HG03280 (cell line): ENCODE measurements around the gene GHR.

Experiments used
- ATAC-seq: cut with Tn5 transposase; IDR thresholded peaks from one replicate; pipeline ENCODE4 v1.9.1; 2021; ENCODE audit warnings: mild to moderate bottlenecking, moderate library complexity; ENCODE audit not compliant: unreplicated experiment

GHR gene

DNA sequence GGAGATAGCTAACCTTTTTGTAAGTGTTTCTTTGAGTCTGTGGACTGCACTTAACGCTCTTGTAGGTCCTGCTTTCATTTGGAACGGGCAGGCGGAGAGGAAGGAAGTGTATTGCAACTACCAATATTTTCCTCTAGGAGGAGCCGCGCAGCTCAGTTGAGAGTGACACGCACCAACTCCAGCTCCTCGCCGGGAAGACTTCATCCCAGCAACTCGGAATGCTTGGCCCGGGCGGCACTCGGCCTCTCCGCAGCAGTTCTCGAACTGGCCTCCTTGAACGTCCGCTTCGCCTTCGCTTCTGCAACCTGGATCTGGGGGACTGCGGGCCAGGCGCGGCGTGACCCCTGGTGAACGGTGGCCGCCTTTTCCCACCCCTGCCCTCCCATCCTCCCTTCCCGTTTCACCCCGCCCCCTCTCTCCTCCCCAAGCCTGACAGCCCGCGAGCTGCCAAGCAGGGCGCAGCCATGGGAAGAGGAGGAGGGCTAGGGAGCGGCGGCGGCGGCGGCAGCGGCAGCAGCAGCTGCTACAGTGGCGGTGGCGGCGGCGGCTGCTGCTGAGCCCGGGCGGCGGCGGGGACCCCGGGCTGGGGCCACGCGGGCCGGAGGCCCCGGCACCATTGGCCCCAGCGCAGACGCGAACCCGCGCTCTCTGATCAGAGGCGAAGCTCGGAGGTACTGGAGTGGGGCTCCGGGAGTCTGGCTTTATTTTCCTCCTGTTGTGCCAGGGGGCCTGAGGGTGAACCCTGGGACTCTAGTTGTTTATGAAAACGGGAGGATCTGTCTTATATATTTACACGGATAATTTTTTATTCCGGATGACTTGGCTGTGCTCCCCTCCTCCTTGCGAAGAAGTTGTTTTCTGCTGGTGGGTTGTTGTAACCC, at the start of gene GHR:
Gene GHR, plus strand, starts transcription at position 155 of the 881 bp plus-strand sequence. CDS start 142,436 bp downstream, outside the sequence.
- no peak for ATAC-seq

DNA sequence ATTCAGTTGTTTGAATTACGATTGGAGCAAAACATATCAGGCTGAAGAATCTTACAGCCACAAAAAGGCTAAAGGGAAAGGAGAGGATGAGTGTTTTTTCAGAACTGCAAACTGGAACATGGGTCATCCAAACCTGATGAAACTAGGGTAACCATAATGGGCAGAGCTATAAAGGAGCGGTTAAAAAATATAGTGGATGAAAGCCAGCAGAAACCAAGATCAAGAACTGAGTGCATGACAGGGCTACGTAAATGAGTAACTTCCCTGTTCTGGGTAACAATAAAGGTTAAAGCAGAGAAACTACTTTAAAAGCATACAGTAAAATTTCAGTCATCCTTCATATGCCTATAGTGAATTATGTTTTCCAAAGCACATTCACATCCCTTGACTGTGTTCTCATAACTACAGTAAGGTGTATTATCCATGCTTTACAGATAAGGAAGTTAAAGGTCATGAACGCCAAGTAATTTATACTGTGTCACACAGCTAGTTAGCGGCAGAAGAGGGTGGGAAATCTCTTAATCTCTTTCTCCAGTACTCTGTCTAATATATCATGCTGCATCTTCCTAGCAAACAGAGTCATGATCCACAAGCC, 48.5 kb upstream of the GHR start:
- no peak for ATAC-seq

DNA sequence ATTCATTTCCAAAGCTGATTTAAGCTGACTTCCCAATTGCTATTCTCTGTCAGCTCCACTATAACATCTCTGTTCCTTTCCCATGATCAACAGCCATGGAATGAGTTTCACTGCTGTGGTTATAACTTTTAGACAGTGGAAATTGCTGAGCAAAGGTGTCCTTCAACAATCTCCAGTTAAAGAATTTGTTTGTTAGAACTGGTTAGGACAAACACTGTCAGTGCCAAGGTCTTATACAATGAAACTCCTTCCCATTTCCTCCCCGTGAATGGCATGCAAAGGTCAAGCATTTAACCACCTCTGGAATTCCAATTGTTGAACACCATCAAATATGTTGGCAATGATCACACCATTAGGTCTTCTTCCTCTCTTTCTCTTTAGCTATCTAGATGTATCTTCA, 45.7 kb upstream of the GHR start:
- ATAC-seq = no peak

DNA sequence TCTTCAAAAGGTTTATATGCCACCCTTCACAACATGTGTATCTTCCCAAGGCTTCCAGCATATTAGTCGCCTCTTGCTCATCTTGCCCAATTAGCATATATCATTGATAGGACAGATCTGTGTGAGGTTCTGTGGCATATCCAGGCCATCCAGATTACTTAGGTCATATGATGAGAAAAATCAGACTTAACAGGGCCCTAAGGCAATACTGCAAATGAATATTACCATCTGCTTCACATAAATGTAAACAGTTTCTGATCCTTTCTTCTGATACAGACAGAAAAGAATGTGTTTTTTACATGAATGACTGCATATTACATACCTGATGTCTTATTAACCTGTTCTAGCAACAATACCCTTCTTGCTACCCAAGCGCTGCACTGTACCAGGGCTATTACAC, 41.3 kb upstream of the GHR start:
- ATAC-seq = no peak

DNA sequence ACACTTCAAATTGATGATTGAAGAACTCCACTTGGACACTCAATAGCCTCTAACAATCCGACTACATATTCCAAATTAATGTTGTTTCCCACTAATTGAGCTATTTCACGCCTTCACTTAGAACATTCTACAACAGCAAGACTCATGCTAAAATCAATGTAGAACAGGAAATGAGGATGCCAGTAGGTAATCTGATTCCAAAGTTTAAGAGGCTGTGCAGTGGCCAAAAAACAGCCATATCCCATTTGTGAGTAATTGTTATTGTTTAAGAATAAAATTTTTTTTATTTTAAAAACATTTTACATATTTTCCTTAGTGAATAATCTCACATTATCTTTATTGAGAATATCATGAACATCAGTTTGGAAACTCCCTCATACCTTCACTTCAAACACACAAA, 35.7 kb upstream of the GHR start:
- ATAC-seq = no peak

DNA sequence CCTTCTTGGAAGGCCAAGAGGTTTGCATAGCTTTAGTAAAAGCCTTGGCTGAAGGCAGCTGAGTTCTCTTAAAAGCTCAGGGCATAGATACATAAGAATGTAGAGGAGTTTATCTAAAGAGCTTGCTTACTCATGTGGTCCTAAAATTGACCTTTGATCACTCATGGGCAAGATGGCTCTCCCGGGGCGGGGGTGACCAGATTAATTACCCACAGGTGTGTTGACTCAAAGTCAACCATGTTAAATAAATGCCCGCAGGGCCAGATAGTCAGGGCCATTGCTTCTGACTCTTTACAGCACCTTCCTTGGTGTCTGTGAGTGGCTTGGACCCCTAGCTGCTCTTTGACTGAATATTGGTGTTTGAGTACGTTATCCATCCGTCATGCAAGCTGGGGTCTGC, 33.1 kb upstream of the GHR start:
- ATAC-seq = no peak

DNA sequence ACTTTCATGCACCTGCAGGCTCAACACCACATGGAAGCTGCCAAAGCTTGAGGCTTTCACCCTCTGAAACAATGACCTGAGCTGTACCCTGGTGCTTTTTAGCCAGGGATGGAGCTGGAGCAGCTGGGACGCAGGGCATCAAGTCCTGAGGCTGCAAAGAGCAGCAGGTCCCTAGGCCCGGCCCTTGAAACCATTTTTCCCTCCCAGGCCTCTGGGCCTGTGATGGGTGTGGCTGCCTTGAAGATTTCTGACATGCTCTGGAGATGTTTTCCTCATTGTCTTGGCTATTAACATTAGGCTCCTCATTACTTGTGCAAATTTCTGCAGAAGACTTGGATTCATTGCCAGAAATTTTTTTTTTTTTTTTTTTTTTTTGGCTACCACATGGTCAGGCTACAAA, 30.3 kb upstream of the GHR start:
- ATAC-seq = no peak

DNA sequence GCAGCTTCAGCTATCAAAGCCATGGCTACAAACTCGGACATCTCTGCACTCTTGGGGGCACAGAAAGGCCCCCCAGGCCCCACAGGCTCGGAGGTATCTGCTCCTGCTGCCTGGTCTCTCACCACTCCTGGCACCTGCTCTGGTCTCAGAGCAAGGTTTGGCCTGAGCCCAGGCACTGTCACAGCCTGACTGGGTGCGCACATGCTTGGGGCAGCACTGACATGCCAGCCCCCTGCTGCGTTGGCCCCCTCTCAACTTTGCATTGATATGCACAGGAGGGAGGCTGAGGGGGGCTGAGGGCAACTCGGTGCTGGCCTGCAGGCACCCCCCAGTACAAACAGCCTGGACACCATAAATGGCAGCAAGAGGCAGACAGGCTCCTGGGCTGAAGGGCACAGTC, 27.1 kb upstream of the GHR start:
- ATAC-seq = no peak

DNA sequence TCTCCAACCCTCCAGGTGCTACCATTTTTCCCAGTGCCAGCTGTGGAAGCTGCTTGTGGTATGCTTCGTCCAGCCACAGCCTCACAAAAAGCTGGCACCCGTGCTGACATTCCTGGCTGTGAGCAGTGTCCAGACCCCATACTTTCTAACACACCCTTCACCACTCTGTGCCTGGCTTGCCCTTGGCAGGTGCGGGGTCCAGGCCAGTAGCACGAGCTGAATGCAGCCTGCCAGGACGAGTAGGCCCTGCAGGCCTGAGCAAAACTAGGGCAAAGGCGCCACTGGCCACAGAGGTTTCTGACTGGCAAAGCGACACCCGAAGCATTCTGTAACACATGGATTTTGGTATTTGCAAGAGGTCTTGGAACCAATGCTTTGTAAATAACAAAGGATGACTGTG, 26.0 kb upstream of the GHR start:
- ATAC-seq = no peak

DNA sequence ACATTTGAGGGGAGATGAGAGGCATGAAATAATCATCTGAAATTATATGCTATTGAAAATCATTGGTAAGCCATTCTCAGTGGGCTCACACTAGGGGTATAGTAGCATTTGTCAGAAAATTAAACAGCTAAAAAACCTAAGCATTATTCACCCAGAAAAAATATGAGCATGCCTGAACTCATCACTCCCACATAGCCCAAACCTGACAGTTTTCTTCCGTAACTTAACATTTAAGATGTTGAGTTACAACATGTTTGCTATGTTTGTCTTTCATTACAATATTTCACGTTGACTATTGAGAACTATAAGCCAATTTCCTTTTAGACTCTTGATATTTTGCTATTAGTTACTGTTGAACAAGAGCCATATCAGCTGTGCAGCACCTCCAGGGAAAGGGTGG, 23.5 kb upstream of the GHR start:
- no peak for ATAC-seq

DNA sequence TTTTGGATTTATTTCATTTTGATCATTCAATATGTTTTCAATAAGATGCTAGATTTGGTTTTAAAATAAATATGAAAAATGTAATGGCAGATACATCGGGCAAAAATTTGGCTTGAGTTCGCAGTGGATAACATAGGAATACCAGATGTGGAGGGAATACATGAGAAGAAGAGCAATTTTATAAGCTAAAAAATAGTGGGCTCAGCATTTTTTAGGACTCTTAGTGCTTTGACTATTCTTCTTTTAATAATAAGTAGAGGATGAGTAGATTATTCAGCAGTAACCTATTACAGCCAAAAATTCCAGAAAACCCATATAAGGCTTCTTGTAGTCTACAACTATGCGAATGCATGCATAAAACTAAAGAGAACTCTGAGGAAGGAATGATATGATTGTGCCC, 22.8 kb upstream of the GHR start:
- no peak for ATAC-seq

DNA sequence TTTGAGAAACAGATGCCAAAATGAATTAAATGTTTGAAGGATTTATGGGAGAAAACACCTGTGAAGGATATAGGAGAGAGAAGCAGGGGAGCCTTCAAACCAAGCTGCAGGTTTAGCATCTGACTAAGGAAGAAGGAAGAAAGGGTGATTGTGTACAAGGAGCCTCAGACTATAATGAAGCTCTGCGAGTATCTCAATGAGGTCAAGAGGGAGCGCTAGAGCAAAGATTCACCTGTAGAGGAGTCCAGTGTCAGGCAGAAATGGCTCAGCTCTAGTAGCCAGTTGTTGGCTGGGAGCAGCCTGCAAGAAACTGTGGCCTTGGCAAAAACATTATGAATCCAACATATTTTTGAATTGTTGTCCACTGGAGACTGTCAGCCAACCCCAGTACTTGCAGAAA, 20.0 kb upstream of the GHR start:
- no peak for ATAC-seq

DNA sequence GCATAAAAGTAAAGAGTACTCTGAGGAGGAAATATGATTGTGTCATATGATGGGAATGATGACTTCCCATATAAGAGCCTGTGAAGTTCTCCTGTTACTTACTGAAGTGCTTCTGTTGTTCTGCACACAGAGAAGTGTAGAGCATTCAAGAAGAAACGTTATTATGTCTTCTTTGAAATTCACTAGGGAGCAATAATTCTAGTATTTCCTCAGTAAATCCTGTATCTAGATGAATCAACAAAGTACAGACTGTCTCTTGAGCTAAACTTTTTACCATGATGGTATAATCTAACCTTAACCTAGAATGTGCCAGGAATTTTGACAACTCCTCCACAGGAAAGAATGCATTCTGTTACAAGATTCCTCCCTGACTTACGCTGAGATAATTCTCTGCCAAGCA, 18.9 kb upstream of the GHR start:
- no peak for ATAC-seq

DNA sequence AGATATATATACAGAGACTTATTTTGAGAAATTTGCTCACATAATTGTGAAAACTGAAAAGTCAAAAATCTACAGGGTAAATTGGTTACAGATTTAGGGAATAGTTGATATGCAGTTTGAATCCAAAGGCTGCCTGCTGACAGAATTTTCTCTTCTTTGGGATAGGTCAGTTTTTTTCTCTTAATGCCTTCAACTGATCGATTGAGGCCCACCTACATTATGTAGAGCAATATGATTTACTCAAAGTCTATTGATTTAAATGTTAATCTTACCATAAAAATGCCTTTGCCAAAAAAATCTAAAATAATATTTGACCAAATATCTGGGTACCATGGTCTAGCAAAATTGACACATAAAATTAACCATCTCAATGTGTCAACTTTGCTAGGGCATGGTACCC, 3.9 kb upstream of the GHR start:
- no peak for ATAC-seq

DNA sequence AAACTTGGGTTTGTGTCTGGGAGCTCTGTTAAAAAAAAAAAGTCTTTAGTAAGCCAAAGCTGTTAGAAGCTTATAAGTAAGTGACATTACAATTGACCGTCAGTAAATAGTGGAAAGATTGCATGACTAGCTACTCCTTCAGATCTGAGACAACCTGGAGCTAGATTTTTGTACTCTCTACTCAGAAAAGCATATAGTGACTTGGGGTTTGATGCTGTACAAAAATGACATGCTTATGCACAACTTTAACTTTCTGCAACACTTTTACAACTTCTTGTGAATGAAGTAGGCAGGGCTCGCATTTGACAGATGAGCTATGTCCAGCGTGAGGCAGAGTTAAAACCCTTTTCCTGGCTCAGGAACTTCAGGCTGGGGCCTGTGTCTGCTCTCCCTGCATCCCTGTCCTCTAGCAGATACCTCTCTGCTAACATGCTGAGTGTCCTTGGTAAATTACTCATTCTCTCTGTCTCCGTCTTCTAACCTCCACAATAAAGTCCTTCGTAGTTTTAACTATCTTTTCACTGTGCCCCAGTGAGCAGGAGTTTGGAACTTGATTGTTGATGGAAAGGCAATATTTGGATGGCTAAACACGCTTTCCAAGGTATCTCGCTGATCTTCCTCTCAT, 471 bp upstream of the GHR start:
- ATAC-seq = no peak

DNA sequence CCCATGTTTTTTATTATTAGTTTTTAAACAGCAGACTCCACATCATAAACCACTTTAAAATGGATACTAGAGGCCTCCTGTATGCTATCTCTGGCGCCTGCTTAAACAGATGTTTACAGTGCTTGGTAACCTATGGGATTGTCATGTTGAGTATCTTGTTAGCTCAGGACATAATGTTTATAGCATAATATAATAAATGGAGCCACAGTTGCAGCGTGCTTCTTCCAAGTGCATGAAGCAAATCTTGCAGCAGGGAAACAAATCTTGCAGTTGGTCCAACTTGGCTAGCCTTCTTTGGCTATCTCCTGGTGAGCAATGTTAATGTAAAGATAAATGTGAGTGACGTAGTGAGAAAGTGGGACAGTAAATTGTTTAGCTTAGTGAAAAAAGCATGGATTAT, 2.8 kb downstream of the GHR start:
- no peak for ATAC-seq

DNA sequence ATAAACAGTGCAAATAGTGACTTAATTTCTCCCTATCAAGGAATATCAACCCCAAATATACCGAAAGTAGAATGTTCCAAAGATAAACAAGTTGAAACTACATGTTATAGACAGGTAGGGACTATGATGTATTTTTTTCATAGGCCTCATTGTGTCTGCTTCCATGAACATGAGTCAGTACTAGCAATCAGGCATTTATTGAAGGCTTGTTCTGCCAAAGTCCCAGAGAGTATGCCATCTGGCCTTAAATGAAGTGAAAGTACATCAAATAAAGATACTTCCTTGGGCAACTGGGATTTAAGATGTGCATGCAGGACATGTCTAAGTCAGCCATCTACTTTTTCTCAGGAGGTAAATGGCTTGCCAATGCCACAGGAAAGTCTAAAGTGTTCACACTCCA, 6.5 kb downstream of the GHR start:
- no peak for ATAC-seq

DNA sequence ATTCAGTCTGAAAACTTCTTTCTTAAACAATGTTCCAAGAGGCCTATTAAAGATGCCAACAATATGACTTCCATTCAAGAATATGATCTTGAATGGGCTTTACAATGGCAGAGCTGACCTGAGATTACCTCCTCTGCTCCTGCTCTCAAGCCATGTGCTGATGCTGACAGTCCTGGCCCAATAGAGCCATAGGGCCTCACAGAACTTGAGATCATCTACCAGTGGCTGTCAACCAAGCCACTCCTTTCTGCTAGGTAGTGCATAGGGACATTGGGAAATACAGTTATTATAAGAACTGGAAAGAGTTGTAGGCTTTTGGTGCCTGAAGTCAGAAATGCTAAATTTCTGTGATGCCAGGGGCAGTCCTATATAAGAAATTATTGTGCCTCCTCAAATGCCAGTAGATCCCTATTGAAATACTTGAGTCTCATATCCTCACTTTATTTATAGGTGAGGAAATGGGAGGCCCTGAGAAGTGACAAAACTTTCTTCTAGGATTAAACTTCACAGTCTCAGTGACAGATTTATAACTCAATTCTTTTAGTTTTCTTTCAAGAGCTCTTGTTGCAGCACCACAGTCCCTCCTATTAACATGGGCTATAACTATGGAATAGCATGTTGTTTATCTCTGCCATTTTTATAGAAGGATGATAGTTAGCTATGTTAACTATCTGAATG, 10.9 kb downstream of the GHR start:
- no peak for ATAC-seq

DNA sequence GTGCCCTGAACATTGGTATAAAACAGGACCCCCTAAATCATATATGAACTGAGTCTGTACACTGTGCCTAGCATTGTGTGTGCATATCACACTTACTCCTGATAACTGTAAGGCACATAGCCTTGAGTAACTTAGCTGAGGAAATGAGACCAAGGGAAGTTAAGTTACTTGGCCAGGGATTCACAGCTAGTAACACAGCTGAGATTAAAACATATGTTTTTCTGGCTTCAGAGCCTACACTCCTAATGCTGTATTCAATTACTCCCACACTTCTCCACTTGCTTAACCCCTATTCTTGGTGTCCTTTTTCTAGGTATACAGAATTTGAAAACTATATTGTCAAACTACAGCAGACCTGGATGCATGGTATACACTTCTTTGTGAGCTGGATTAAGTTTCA, 12.8 kb downstream of the GHR start:
- ATAC-seq = no peak

DNA sequence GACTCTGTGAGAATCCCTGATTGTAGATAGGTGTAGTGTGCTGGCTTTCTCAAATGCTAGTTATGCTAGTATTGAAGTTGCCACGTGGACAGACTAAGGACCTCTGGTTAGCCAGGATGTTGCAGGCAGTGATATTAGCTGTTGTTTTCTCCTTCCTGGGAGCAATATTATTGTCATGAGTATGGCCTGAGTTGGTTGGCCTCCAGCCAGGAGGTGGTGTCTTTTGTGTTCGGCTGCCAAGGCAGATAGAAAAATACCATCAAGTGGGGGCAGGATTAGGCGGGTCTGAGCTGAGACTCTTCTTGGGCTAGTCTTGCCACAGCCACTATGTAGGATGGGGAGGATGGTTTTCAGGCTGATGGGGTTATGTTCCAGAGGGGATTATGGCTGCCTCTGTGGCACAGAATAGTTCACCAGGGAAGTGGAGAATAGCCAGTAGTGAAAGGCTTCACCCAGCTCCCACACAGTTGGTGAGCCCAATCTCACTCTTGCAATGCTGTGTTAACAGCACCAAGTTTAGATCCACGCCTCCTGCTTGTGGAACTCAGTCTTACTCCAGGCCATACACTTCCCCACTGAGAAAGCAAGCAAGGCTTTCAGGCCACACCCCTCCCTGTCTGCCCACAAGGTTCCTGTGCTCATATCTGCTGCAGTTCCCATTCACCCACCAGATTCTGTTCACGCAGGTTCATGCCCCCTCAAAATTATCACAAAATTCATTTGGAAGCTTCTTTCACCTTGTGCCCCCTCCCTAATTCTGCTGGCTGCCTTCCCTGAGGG, 31.2 kb downstream of the GHR start:
- ATAC-seq = no peak

DNA sequence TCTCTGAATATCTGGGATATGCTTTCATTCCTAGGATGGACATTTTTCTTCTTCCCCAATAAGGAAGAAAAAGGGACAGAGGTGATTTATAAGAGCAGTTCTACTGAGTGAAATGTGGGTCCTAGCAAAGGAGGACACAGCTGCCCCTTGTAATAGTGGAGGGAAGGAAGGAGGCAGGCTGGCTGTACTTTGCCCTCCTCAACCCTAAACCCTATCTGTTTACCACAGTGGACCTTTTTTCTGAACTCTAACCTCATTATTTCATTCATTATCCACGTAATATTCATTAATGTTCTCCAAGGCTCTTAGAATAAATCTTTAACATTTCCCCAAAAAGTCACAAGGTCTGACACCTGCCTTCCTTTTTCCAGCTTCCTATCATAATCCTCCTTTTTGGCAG, 37.8 kb downstream of the GHR start:
- ATAC-seq = no peak
